Neural cell (in vitro differentiated cells): ENCODE data around the gene EVL. TPM values are rescaled to one million over a fixed set of nuclear protein-coding genes. Genes with fewer than 3 reads are reported as not detected.
A peak's percentile ranks its signal among the peaks of the same experiment; 100 is the strongest.

Source experiments
- H2AFZ ChIP-seq: fragments of 200-600, 300-800 bp; sonication (generic), shearing (Covaris generic); 2 replicates; pipeline ENCODE4 v1.6.0; 2014; ENCODE audit warnings: low read depth, mild to moderate bottlenecking, antibody characterized with exemption, low read length, moderate library complexity
- H3F3A ChIP-seq: fragments of 200-600 bp; shearing (Covaris generic); 2 replicates; pipeline ENCODE4 v1.6.1; 2016; ENCODE audit warnings: mild to moderate bottlenecking, moderate library complexity, mixed read lengths, antibody characterized with exemption, low read length; ENCODE audit not compliant: insufficient read depth, poor library complexity, severe bottlenecking
- H3K27ac ChIP-seq: fragments of 200-600, 300-800 bp; sonication (generic), shearing (Covaris generic); 2 replicates; pipeline ENCODE4 v1.5.1; 2014; ENCODE audit warnings: mild to moderate bottlenecking, low read length, moderate library complexity
- H3K27me3 ChIP-seq: fragments of 300-800, 200-600 bp; sonication (generic), shearing (Covaris generic); 2 replicates; pipeline ENCODE4 v1.6.0; 2014; ENCODE audit warnings: mild to moderate bottlenecking, low read depth, low read length, moderate library complexity; ENCODE audit not compliant: insufficient read depth
- H3K36me3 ChIP-seq: fragments of 300-800, 200-600 bp; sonication (generic), shearing (Covaris generic); 2 replicates; pipeline ENCODE4 v1.5.1; 2014; ENCODE audit warnings: mild to moderate bottlenecking, antibody characterized with exemption, low read length, moderate library complexity; ENCODE audit not compliant: insufficient read depth
- H3K4me2 ChIP-seq: fragments of 300-800, 200-600 bp; sonication (generic), shearing (Covaris generic); 2 replicates; pipeline ENCODE4 v1.6.0; 2014; ENCODE audit warnings: mild to moderate bottlenecking, low read length
- H3K4me3 ChIP-seq: fragments of 300-800, 200-600 bp; sonication (generic), shearing (Covaris generic); 2 replicates; pipeline ENCODE4 v1.5.1; 2014; ENCODE audit warnings: mild to moderate bottlenecking, low read length, moderate library complexity
- H3K79me2 ChIP-seq: fragments of 200-600 bp; shearing (Covaris generic); replicated peaks from 2 replicates; pipeline ENCODE4 v1.6.0; 2014; ENCODE audit warnings: mild to moderate bottlenecking, low read length, moderate library complexity; ENCODE audit not compliant: insufficient read depth
- H3K9ac ChIP-seq: fragments of 300-800, 200-600 bp; sonication (generic), shearing (Covaris generic); 2 replicates; pipeline ENCODE4 v1.6.1; 2016; ENCODE audit warnings: mild to moderate bottlenecking, low read length, mixed read lengths
- H3K9me2 ChIP-seq: fragments of 200-600 bp; shearing (Covaris generic); 2 replicates; pipeline ENCODE4 v1.6.1; 2016; ENCODE audit warnings: mild to moderate bottlenecking, low read length, mixed read lengths; ENCODE audit not compliant: insufficient read depth
- H3K9me3 ChIP-seq: fragments of 200-600, 300-800 bp; sonication (generic), shearing (Covaris generic); 2 replicates; pipeline ENCODE4 v1.6.1; 2016; ENCODE audit warnings: mild to moderate bottlenecking, mixed run types, low read length, moderate library complexity, mixed read lengths
- H4K20me1 ChIP-seq: fragments of 200-600 bp; shearing (Covaris generic); 2 replicates; pipeline ENCODE4 v1.6.1; 2016; ENCODE audit warnings: mild to moderate bottlenecking, mixed run types; ENCODE audit not compliant: insufficient read depth
- CTCF ChIP-seq: fragments of 450-650 bp; IDR thresholded peaks from 2 replicates; pipeline ENCODE4 v1.5.1; 2014; ENCODE audit warnings: antibody characterized with exemption, mild to moderate bottlenecking, moderate library complexity; ENCODE audit not compliant: poor library complexity, severe bottlenecking
- EP300 ChIP-seq: fragments of 450-650 bp; conservative IDR thresholded peaks from 2 replicates; pipeline ENCODE4 v1.6.1; 2014; ENCODE audit warnings: antibody characterized with exemption, mild to moderate bottlenecking, moderate library complexity; ENCODE audit not compliant: poor library complexity, severe bottlenecking
- EZH2 ChIP-seq: fragments of 200-600, 300-800 bp; shearing (Covaris generic), sonication (generic); IDR thresholded peaks from 2 replicates; pipeline ENCODE4 v1.6.1; 2014; ENCODE audit warnings: antibody characterized with exemption, low read length, borderline replicate concordance, mild to moderate bottlenecking; ENCODE audit not compliant: insufficient read depth, poor library complexity, severe bottlenecking
- MXI1 ChIP-seq: fragments of 450-650 bp; conservative IDR thresholded peaks from 2 replicates; pipeline ENCODE4 v1.6.1; 2014; ENCODE audit warnings: antibody characterized with exemption, mild to moderate bottlenecking; ENCODE audit not compliant: poor library complexity, severe bottlenecking
- POLR2AphosphoS5 ChIP-seq: IDR thresholded peaks from 2 replicates; pipeline ENCODE4 v1.6.1; 2012
- RAD21 ChIP-seq: fragments of 450-650 bp; conservative IDR thresholded peaks from 2 replicates; pipeline ENCODE4 v1.6.1; 2014; ENCODE audit warnings: antibody characterized with exemption, mild to moderate bottlenecking, moderate library complexity
- SMC3 ChIP-seq: fragments of 450-650 bp; conservative IDR thresholded peaks from 2 replicates; pipeline ENCODE4 v1.6.1; 2014; ENCODE audit warnings: antibody characterized with exemption, mild to moderate bottlenecking, moderate library complexity; ENCODE audit not compliant: poor library complexity
- TAF1 ChIP-seq: IDR thresholded peaks from 2 replicates; pipeline ENCODE4 v1.6.1; 2012; ENCODE audit warnings: low read depth
- polyA plus RNA-seq: library from polyadenylated mRNA; depleted of rRNA; stranded (reverse); fragments of >200 nt; gene quantifications from 2 replicates; pipeline ENCODE4 v1.2.3, GENCODE V29; 2014
- TF ChIP-seq, protein P1 (sequence below): IDR thresholded peaks from 2 replicates; pipeline ENCODE4 v1.6.1; 2012; ENCODE audit warnings: borderline replicate concordance

EVL gene
- polyA plus RNA-seq, 1 donor from 2014 or later, result 387 TPM

DNA sequence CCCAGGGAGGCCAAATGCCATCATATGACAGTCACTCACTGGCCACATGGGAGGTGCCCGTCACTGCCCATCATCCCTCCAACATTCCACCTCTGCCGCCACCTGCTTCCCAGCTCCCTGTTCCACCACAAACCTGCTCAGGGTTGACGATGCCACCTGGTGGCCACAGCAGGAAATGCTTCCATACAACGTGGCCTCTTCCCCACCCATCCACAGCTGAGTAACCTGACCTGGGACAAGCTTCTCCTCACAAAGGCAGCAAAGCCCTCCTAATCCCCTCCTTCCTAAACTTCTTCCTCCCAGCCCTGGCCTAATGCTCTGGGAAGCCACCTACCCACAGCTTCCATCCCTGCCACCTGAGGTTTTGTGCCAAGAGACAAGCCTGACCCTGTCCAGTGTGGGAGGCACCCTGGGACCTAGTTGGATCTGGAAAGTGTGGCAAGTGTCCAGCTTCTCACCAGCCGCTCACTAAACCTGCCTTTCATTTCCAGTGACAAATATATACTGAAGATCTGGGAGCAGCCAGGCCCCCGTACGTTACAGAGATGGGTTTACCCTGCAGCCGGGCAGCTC is 89.9 kb downstream of the EVL start:
- no peak overlapping the region for H3K4me3 ChIP-seq
- no peaks in the 10 kb centered on the region for H3K9me2 ChIP-seq
- no peak overlapping the region for H2AFZ ChIP-seq
- no peak overlapping the region for H3K9ac ChIP-seq
- H3K4me2 ChIP-seq, result no peak overlapping the region
- H3K27me3 ChIP-seq, result peaks cover 33% of the 10 kb centered on the region
- H3K27ac ChIP-seq, result no peak overlapping the region
- H3K36me3 ChIP-seq, result no peaks in the 10 kb centered on the region
- no peaks in the 10 kb centered on the region for H3F3A ChIP-seq
- no peaks in the 10 kb centered on the region for H4K20me1 ChIP-seq
- TF ChIP-seq TAF1 (no peak), MXI1 (no peak), SMC3 (peak; percentile 39), CTCF (peak; percentile 57), EZH2 (no peak), RAD21 (no peak), EP300 (no peak), POLR2AphosphoS5 (peak; percentile 34)
- TF ChIP-seq, protein P1, sequence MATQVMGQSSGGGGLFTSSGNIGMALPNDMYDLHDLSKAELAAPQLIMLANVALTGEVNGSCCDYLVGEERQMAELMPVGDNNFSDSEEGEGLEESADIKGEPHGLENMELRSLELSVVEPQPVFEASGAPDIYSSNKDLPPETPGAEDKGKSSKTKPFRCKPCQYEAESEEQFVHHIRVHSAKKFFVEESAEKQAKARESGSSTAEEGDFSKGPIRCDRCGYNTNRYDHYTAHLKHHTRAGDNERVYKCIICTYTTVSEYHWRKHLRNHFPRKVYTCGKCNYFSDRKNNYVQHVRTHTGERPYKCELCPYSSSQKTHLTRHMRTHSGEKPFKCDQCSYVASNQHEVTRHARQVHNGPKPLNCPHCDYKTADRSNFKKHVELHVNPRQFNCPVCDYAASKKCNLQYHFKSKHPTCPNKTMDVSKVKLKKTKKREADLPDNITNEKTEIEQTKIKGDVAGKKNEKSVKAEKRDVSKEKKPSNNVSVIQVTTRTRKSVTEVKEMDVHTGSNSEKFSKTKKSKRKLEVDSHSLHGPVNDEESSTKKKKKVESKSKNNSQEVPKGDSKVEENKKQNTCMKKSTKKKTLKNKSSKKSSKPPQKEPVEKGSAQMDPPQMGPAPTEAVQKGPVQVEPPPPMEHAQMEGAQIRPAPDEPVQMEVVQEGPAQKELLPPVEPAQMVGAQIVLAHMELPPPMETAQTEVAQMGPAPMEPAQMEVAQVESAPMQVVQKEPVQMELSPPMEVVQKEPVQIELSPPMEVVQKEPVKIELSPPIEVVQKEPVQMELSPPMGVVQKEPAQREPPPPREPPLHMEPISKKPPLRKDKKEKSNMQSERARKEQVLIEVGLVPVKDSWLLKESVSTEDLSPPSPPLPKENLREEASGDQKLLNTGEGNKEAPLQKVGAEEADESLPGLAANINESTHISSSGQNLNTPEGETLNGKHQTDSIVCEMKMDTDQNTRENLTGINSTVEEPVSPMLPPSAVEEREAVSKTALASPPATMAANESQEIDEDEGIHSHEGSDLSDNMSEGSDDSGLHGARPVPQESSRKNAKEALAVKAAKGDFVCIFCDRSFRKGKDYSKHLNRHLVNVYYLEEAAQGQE, result no peak
- peaks cover under 1% of the 10 kb centered on the region for H3K9me3 ChIP-seq
- H3K79me2 ChIP-seq, result no peaks in the 10 kb centered on the region

GRCh38 chr14:100155756-100156616 is 90.8 kb downstream of the EVL start:
- Histone ChIP-seq H4K20me1 (no peaks in the 10 kb centered on the region), H3K27ac (no peak overlapping the region), H3K4me3 (no peak overlapping the region), H3K9me2 (no peaks in the 10 kb centered on the region), H2AFZ (no peak overlapping the region), H3K9ac (no peak overlapping the region), H3K79me2 (no peaks in the 10 kb centered on the region), H3K4me2 (no peak overlapping the region), H3K36me3 (no peaks in the 10 kb centered on the region), H3F3A (no peaks in the 10 kb centered on the region), H3K9me3 (peaks cover 5% of the 10 kb centered on the region), H3K27me3 (peaks cover 41% of the 10 kb centered on the region)
- TF ChIP-seq EZH2 (no peak), CTCF (no peak), SMC3 (no peak), EP300 (no peak)
